ENCODE data around the gene DYNC2I2.

- TF ChIP-seq CTCF (IDR thresholded peaks at IDR 0.05) (no peak), POLR2AphosphoS5 (IDR thresholded peaks at IDR 0.05) (no peak), POLR2A (IDR thresholded peaks at IDR 0.05) (no peak), EP300 (IDR thresholded peaks at IDR 0.05) (no peak)
These were observed 37.7 kb upstream of the DYNC2I2 start for GRCh38 chr9:128694344-128694743.

All from suprapubic skin (tissue), 4 donors.